Breast epithelium (tissue), 3 donors: Measurements from ENCODE around the gene HDGFL1.

Source experiments
- CTCF ChIP-seq, 3 donors: fragments of 450-650 bp; IDR thresholded peaks; one replicate each; pipeline ENCODE4 v1.5.1; 2016 to 2017; ENCODE audit warnings: antibody characterized with exemption in 3 of 3, mild to moderate bottlenecking in 3 of 3, moderate library complexity in 3 of 3
- POLR2A ChIP-seq: fragments of 450-650 bp; IDR thresholded peaks from one replicate; pipeline ENCODE4 v1.6.1; 2016; ENCODE audit warnings: antibody characterized with exemption, mild to moderate bottlenecking, moderate library complexity
- POLR2AphosphoS5 ChIP-seq, 3 donors: sonication (generic); formaldehyde crosslinking; IDR thresholded peaks; one replicate each; pipeline ENCODE4 v1.6.1; 2017; ENCODE audit warnings: antibody characterized with exemption in 3 of 3

GRCh38 chr6:22521035-22521434 lies 48.3 kb upstream of the HDGFL1 start:
- TF ChIP-seq CTCF (IDR thresholded peaks at IDR 0.05) = no peak
- TF ChIP-seq POLR2A = no peak
- no peak for TF ChIP-seq POLR2AphosphoS5 (IDR thresholded peaks at IDR 0.05)
